Muscle of back (tissue), 11 donors: Measurements from ENCODE around the gene DIS3L2. TPM values are rescaled to one million over a fixed set of nuclear protein-coding genes. Genes with fewer than 3 reads are reported as not detected.

Source experiments
- DNase-seq, 3 donors: peaks; one replicate each; pipeline versions ENCODE4 v3.0.0 to v3.0.0-alpha.2; 2013
- polyA plus RNA-seq, 10 donors: library from polyadenylated mRNA; unstranded; fragments of 120-200 nt; gene quantifications; one replicate each; pipeline ENCODE4 v1.2.1, GENCODE V29; 2013; ENCODE audit not compliant: insufficient read length in 10 of 10

DIS3L2 gene
- polyA plus RNA-seq, 10 donors, result 19.2 to 27.2 (median 23.7) TPM

DNA sequence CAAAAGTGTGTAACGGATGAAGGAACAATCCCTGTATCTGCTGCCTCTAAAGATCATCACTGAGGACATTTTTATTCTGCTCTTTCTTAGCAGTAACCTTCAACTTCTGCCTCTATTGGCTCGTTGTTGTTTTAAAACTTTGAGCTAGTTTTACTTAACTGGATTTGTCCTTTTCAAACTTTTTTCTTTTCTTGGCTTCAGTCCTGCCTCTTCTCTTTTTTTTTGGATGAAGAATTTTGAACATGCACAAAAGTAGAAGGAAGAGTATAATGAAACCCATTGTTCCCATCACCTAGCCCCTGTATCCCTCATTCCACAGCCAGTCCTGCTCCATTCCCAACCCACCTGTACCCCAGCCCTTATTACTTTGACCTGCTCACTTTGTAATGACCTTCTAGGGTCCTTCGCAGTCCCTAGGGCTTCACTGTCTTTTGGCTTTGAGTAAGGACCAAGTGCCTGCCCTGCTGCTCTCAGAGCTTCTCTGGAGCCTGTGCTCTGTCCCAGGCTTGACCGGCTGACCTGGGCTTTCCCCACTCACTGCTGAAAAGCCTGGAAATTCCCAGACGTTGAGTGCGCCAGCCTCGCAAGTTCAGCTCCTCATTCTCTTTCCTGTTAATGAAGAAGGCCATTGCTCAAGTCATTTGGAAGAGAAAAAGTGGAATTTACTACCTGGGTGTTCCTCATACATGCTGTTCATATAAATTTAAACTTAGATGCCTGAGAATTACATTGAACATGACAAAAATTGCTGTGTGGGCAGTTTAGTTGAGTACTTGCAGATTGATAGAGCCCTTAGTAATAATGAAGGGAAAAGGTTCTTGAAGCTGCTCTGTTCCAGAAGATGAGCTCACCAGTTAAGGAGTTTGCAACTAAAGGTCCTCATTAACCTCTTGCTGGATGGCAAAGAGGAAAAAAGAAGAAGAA lies 267.7 kb downstream of the DIS3L2 start:
- DNase-seq, result peak in 2 of 3 donors; percentile 22 to 38

DNA sequence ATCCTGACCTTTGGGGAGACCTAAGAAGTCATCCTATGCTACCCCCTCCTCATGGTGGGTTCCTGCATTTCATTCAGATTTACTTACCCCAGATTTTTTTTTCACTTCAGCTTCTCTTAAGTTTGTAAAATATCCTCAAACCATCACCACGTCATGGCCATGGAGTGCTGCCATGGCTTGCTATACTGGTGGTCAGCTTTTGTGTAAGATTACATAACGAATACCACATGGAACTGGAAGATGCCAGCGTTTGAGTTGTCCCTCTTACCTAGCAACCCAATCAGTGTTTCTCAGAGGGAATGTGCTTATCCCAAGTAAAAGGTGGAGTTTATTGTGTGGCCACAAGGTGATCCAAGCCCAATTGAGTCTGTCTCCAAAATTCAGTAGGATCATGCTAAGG lies 268.4 kb downstream of the DIS3L2 start:
- no peak for DNase-seq

DNA sequence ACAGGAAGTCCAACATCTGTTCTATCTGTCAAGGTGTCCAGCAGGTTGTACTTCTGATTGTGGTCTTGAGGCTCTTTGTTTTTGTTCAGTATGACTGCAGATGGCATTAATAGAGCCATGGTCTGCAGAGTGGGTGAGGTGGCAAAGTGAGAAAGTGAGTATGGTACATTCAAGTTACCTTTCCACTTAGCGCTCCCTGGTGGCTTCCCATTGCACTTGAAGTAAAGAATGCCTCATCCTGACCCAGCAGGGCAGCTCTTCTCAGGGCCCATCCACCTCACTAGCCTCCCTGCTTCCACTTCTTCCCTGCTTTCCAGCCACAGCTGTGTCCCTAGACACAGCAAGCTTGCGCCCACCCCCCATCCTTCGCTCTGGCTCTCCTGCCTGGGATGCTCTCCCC lies 269.0 kb downstream of the DIS3L2 start:
- no peak for DNase-seq

DNA sequence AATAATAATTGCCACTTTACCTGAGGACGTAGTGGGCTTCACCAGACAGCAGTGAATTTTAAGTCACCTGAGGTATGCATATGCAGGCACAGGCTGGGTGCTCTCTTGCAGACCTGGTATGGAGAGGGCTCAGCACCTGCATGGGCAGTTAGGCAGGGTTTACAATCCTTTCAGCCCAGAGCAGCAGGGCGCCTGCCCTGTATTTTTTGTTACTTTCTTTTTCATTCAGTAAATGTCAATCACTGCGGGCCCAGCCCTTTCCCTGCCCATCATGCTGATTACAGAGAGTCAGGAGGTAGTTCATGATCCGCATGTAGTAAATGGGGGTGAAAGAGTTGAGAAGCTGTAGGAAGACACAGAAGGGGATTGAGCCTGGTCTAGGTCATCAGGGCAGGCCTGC lies 270.0 kb downstream of the DIS3L2 start:
- no peak for DNase-seq

DNA sequence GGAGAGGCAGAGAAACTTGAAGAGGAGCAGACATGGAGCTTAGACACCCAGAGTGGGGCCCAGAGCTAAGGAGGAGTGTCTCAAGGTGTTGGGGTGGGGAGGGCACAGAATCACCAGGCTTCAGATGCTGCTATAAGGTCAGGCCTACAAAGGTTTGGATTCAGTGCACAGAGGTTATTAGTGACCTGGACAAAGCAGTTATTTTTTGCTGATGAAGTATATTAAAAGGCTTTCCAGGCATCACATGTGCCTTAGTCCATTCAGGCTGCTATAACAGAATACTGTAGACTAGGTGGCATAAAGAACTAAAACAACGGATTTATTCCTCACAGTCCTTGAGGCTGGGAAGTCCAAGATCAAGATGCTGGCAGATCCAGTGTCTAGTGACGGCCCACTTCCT lies 271.4 kb downstream of the DIS3L2 start:
- no peak for DNase-seq

DNA sequence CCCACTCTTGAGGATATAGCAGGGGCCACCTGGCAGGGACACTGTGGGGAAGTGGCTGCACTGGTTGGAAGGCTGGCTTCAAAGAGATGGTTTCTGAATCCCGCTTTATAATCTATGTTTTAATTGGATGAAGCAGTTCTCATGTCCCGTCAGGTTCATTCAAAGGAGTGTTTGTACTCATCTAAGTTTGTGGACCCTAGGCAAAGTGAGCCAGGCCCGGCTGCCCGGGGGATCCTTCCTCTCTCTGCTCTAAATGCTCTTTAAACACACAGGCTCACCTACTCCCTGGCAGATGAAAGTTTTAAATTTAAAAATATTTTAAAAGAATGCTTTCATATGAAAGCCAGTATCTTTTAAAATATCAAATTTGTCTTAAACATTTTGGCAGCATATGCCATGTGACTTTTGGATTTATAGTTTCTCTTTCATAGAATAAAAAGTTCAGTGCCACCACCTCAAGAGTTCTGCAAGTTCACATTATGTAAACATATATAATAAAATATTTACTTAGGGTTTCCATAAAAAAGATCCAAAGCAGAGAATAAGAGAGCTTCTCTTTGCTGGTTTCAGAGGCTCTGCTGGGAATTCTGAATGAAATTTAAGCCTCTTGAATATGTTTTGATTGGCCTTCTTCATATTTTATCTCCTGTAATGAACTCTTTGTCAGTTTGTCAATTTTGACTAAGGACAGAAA lies 273.6 kb downstream of the DIS3L2 start:
- DNase-seq, result no peak

DNA sequence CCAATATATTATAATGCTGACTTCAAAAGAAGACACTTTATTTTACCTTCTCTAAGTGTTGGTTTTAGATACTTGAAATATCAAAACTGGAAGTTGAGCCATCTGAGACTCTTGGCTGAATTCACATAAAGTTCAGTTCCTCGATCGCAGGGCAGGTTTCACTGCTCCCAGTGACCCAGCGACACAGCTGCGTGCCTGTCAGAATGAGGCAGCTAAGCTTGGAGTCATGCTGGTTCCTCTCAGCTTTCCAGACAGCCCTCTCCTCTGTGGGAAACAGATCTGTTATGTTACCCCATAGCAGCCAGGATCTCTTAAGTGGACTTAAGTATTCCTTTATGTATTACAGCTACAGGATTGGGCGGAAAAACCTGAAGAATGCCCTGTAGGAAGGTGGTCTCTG lies 274.2 kb downstream of the DIS3L2 start:
- DNase-seq, result peak; percentile 11 to 36 (median 30)

DNA sequence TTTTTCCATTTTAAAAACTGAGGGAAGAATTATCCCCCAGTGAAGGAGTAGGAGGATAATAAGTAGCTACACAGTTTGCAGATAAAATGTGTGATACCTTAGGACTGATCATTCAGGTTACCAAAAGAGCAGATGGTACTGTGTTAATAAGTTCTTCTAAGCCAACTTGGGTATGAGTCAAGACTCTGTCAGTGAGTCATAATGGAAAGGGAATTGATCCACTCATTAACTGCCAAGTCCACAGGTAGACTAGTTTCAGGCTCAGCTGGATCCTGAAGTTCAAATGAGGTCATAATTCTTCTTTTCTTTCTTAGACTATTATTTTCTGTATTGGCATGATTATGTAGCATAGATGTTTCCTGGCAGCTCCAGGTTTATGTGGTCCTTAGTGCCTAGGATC lies 274.7 kb downstream of the DIS3L2 start:
- no peak for DNase-seq

DNA sequence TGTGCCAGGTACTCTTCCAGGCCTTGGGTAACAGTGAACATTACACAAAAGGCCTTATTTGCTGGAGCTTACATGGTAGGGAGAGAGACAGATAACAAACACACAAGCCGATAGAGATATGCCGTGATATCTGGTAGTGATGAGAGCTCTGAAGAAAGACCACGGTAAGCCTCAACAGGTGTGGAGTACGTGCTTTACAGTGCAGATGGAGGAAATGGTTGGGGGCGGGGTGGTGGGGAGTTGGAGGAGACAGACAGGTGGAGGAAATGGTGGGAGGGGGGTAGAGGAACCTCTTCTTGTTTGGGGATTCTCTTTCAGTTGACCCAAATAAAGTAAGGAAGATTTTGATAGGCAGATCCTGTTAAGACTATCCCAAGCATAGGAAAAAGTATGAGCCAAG lies 276.0 kb downstream of the DIS3L2 start:
- DNase-seq, result no peak

DNA sequence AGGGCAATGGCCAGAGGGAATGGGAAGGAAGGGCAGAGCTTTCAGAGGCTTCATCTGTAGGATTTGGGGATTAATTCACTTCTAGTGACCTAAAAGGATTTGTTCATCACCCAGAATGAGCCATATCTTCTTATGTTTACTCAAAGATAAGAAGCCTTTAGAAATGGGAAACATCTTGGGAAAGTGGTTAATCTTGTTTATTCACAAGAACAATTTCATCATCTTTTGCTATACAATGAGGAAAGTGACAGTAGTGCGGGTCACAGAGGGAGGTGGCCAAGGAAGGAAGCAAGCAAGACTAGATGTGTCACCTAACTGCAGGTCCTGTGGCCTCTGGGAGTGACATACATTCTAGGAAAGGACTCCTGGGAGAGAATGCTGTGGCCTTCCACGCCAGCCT lies 276.6 kb downstream of the DIS3L2 start:
- no peak for DNase-seq

DNA sequence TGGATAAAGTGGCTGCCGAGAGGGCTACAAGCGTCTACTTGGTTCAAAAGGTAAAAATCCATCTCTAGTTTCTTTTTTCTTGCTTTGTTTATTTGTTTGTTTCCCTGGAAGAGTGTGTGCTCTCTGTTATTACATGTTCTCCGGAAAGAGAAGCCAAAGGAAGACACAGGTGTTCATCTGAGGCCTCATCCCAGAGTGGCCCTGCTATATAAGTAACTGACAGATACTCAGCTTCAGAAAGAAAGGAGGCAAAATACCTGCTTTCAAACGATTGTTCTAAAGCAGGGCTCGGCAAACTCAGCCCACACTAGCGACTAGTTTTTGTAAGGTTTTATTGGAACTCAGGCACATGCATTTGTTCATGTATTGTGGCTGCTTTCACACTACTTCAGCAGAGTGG lies 277.1 kb downstream of the DIS3L2 start:
- no peak for DNase-seq

DNA sequence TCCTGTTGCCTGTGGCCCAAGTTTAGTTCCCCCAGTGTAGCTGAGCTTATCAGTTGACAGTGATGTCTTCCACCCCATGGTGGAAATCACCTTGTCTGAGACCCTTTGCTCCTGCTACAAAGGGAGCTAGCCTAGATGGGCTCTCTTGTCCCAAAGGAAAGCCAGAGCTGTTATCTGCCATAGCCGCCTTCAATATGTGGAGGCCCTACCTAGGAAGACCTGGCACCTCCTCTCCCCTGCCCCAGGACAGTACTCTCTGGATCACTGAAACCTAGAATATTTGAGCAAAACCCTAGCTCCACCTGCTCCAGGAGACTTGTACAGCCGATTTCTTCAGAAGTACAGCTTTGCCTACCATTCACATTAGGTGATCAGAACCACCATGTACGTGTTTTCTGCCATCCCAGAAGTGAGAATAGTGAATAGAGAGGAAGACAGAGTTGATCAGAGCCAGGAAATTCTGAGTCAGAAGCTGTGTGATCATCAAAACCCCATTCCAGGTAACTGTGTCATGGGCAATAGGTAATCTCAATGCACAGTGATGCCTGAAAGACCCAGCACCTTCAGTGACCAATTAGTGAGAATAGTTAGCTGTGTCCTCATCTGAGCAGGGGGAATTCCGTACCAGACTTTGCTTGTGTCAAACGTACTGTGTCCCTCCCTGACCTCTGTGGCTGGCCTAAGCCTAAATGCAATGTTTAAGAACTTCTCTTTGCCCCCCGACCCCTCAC lies 278.6 kb downstream of the DIS3L2 start:
- DNase-seq, result no peak

DNA sequence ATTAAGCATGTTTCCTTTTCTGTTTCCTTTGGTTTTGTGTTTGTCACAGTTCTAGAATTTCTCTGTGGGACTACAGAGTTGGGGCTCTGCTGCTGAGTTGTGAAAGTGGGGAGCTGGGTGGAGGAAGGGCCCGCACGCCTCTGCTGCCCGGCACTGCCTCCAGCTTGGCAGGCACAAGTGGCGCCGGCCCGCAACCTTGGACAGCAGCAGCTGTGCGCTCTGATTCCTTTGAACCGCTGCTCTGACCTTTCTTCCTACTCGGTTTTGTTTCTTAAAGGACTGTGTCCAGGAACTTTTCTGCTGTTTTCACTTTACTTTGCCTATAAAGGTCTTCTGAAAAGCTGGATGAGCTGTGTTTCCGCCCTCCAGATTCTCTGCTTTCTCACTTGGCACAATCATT lies 279.4 kb downstream of the DIS3L2 start:
- DNase-seq, result no peak

DNA sequence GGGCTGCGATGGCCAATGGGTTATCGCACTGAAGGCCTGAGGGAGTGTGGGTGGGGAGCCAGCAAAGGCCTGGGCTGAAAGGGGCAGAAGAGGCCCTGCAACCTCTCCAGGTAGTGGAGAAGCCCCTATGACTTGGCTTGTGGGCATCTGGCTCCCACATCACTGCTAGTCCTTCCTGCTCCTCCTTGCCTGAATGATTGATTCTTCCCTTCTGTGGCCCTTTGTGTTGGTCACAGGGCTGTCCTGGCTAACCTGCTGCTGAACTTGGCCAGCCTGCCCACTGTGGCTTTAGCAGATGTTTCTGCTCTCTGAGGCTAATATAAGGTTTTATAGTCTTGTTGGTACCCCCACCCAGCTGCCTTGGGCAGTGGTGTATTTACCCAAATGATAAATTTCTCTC lies 280.8 kb downstream of the DIS3L2 start:
- DNase-seq, result no peak

DNA sequence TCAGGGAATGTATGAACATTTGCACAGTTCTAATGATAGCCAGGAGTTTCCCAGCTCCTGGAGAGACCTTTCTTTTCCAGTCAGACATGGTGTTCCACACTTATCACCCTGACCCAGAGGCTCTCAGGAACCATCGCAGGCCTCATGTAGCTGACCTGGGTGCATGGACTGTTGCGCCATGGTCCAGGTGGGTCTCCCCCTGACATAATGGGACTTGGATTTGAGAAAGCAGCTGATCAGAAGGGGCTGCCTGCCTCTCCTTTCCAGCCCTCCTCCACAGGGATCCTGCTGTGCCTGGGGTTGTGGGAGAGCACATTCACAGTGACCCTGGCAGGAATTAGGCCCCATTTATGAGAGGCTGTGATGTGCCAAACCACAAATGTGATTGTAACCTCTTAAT lies 283.6 kb downstream of the DIS3L2 start:
- DNase-seq, result no peak

DNA sequence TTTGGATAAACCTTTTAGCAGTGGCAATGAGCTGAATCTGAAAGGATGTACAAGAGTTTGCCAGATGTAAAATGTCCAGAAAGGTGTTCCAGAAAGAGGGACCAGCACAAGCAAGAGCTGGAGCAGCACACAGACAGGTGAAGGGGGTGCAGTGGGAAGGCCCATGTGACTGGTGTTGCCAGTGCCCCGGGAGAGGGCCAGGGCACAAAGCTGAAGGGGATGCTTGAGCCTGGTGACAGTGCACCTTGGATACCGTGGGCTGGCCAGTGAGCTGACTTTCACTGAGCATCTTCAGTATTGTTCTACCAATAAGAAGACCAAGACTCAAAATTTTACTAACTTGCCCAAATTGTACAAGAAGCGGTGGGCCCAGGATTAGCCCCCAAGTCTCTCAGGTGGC lies 284.7 kb downstream of the DIS3L2 start:
- no peak for DNase-seq

DNA sequence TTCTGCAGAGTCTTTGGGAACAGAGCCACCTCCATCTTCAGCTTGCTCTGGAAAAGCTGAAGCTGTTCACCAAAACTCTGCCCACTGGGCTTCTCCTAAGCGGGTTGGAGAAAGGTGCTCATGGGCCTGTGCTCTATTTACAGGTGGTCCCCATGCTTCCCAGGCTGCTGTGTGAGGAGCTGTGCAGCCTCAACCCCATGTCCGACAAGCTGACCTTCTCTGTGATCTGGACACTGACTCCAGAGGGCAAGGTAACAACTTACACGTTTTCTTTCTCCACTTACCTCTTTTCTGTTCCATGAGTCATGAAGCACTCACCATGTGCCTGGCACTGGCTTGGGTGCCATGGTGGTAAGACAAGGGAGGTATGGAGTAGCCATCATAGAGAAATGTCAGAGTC lies 287.6 kb downstream of the DIS3L2 start:
- DNase-seq, result no peak

DNA sequence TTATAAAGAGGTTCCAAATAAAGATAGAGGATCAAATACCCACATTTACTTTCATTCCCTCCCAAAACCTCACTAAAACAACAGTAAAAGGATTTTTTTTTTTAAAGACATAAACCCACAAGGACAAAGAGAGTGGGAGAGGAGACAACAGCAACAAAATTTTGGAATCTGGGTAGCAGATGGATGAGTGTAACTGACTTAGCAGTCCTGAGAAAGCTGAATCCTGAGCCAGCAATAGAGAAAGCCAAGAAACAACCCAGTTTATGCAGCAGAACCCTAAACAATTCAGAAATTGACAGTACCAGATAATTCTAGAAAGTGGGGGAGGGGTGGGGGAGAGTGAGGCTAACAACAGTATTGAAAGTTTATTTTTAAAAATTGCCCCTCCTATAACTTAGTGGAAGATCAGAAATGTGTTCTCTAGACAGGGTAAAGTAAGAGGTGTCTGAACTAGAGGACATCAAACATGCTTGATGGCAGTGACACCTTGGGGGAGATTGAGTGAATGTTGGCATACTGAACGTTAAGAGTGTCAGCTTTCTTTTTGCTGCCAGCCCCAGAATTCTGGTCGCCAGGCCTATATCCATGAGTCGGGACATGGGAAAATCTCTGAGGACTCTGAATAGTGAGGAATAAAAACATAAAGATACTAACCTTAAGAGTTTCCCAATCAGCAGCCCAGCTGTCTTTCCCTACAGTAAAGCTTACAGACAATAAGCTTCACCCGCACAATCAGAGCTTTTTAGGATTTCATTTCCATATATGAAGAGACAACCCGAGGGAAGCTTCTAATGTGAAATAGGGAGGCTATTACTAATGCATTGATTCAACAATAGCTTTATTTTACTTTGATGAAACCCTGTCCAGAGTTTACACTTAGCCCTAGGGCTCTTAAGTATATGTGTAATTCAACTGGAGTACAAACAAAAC lies 289.0 kb downstream of the DIS3L2 start:
- DNase-seq, result no peak

DNA sequence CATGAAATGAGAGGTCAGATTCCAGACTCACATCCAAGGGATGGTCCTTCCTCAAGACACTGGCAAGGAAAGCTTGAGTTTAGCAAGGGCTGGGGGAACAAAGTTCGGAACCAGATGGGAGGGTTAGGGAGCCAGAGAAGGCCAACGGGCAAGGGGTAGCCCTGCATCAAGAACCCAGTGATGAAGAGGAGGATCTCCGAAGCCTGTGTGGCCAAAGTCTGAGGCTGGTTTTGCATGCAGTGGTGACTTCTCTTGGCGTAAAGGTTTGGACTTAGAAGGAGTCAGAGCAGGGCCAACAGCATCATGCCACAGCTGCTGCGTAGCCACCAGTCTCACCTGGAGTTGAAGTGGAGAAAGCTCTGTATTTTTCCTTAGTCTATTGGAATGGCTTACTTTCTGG lies 293.5 kb downstream of the DIS3L2 start:
- DNase-seq, result no peak

DNA sequence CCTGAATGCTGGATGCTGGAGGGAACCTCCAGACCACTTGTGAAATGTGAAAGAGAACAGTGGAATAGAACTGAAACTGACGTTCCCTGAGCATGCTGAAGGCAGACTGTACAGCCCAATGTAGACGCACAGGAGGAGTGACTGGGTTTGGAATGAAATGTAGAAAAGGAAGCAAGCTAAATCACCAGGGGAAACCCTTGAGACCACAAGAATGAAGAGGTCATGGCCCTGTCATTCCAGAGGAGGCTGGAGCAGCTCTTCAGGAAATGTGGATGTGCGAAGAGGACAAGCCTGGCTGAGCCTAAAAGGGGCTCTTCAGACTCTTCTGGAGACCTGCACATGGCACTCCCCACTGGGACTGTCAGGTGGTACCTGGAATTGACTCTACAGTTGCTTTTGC lies 298.6 kb downstream of the DIS3L2 start:
- peak; percentile 34 to 66 (median 63) for DNase-seq

DNA sequence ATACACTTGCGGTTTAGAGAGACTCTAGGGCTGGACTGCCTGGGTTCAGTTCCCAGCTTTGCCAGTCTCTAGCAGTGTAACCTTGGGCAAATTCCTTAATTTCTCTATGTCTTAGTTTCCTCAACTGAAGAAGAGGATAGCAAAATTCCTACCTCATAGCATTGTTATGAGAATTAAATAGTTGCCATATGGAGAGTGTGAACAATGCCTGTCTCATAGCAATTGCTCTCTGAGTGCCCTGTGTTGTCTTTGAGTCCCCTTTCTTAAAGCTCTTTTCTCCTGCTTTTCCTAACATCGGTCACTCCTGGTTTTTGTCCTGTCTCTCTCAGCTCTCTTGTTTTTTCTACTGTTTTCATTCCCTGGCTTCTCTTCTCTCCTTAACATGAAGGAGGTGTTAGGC lies 300.3 kb downstream of the DIS3L2 start:
- no peak for DNase-seq

DNA sequence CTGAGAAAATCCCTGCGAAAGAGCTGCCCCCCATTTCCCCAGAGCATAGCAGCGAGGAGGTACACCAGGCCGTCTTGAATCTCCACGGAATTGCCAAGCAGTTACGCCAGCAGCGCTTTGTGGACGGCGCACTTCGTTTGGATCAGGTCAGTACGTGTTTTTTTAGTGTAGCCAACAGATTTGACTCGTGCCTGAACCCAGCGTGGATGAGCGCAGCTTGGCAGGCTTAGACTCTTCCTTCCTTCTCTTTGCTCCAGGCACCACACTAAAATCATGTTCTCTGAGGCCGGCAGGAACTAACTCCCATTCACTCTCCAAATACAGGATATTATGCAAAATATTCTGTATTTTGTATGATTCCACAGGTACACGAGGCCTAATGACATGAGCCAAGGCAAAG lies 301.8 kb downstream of the DIS3L2 start:
- DNase-seq, result no peak
